Loucy (cell line): ENCODE data around the gene RASA1.

Experiments
- H2AFZ ChIP-seq: fragments of 200-600 bp; sonication (generic); 2 replicates; pipeline ENCODE4 v1.6.0; 2016; ENCODE audit warnings: antibody characterized with exemption, mild to moderate bottlenecking, low read length, moderate library complexity
- H3F3A ChIP-seq: fragments of 200-600 bp; 2 replicates; pipeline ENCODE4 v1.6.0; 2016; ENCODE audit warnings: antibody characterized with exemption, low read depth, mild to moderate bottlenecking
- H3K27me3 ChIP-seq: fragments of 200-600 bp; sonication (generic); 2 replicates; pipeline ENCODE4 v1.6.1; 2014; ENCODE audit warnings: low read length, mild to moderate bottlenecking; ENCODE audit not compliant: insufficient read depth, poor library complexity, severe bottlenecking
- H3K36me3 ChIP-seq: fragments of 200-600 bp; sonication (generic); 2 replicates; pipeline ENCODE4 v1.6.1; 2016; ENCODE audit warnings: low read length; ENCODE audit not compliant: insufficient read depth
- H3K4me1 ChIP-seq: fragments of 200-600 bp; sonication (generic); 2 replicates; pipeline ENCODE4 v1.5.1; 2014; ENCODE audit warnings: low read length, mild to moderate bottlenecking; ENCODE audit not compliant: insufficient read depth, poor library complexity, severe bottlenecking
- H3K4me2 ChIP-seq: fragments of 200-600 bp; sonication (generic); 2 replicates; pipeline ENCODE4 v1.6.0; 2014; ENCODE audit warnings: antibody characterized with exemption, low read length, low read depth, mild to moderate bottlenecking; ENCODE audit not compliant: poor library complexity, severe bottlenecking
- H3K4me3 ChIP-seq: fragments of 200-600 bp; sonication (generic); 2 replicates; pipeline ENCODE4 v1.5.1; 2014; ENCODE audit warnings: low read length, mild to moderate bottlenecking, mixed read lengths; ENCODE audit not compliant: poor library complexity, severe bottlenecking
- H3K79me2 ChIP-seq: fragments of 200-600 bp; sonication (generic); 2 replicates; pipeline ENCODE4 v1.6.1; 2014; ENCODE audit warnings: low read length; ENCODE audit not compliant: insufficient read depth
- H3K9ac ChIP-seq: fragments of 200-600 bp; sonication (generic); 2 replicates; pipeline ENCODE4 v1.6.0; 2014; ENCODE audit warnings: mild to moderate bottlenecking, low read depth, low read length, moderate library complexity; ENCODE audit not compliant: poor library complexity, severe bottlenecking
- H3K9me2 ChIP-seq: fragments of 200-600 bp; sonication (generic); replicated peaks from 2 replicates; pipeline ENCODE4 v1.6.1; 2016; ENCODE audit warnings: low read depth, low read length, mixed read lengths
- H3K9me3 ChIP-seq: fragments of 200-600 bp; sonication (generic); 2 replicates; pipeline ENCODE4 v1.6.1; 2014; ENCODE audit warnings: mild to moderate bottlenecking, antibody characterized with exemption, low read length, low read depth; ENCODE audit not compliant: insufficient read depth
- H4K20me1 ChIP-seq: fragments of 200-600 bp; sonication (generic); 2 replicates; pipeline ENCODE4 v1.6.0; 2014; ENCODE audit warnings: antibody characterized with exemption, low read length, mild to moderate bottlenecking; ENCODE audit not compliant: insufficient read depth, poor library complexity, severe bottlenecking
- EZH2phosphoT487 ChIP-seq: fragments of 200-600 bp; IDR thresholded peaks from 2 replicates; pipeline ENCODE4 v1.6.1; 2018; ENCODE audit warnings: antibody characterized with exemption, mild to moderate bottlenecking, moderate library complexity, borderline replicate concordance
- TF ChIP-seq, protein P1 (sequence below): fragments of 200-600 bp; sonication (generic); conservative IDR thresholded peaks from 2 replicates; pipeline ENCODE4 v1.5.1; 2014; ENCODE audit warnings: mild to moderate bottlenecking, antibody characterized with exemption, low read length

RASA1 gene

GRCh38 chr5:87403899-87404298 is 136.2 kb downstream of the RASA1 start:
- H3K4me3 ChIP-seq, result no peak overlapping the region
- H3K9me3 ChIP-seq, result no peaks in the 10 kb centered on the region
- TF ChIP-seq, protein P1, sequence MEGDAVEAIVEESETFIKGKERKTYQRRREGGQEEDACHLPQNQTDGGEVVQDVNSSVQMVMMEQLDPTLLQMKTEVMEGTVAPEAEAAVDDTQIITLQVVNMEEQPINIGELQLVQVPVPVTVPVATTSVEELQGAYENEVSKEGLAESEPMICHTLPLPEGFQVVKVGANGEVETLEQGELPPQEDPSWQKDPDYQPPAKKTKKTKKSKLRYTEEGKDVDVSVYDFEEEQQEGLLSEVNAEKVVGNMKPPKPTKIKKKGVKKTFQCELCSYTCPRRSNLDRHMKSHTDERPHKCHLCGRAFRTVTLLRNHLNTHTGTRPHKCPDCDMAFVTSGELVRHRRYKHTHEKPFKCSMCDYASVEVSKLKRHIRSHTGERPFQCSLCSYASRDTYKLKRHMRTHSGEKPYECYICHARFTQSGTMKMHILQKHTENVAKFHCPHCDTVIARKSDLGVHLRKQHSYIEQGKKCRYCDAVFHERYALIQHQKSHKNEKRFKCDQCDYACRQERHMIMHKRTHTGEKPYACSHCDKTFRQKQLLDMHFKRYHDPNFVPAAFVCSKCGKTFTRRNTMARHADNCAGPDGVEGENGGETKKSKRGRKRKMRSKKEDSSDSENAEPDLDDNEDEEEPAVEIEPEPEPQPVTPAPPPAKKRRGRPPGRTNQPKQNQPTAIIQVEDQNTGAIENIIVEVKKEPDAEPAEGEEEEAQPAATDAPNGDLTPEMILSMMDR, result no peak
- TF ChIP-seq EZH2phosphoT487, result no peak
- H3K36me3 ChIP-seq, result peaks cover 86% of the 10 kb centered on the region; the same call in 1 of the 2 replicates
- H3K4me2 ChIP-seq, result no peak overlapping the region
- H3K9ac ChIP-seq, result no peak overlapping the region
- peaks cover 33% of the 10 kb centered on the region for H3K4me1 ChIP-seq
- H3F3A ChIP-seq, result no peaks in the 10 kb centered on the region
- no peaks in the 10 kb centered on the region for H3K27me3 ChIP-seq
- peaks cover 40% of the 10 kb centered on the region for H3K79me2 ChIP-seq
- no peak overlapping the region for H2AFZ ChIP-seq
- H4K20me1 ChIP-seq, result peaks cover 47% of the 10 kb centered on the region
- H3K9me2 ChIP-seq, result no peaks in the 10 kb centered on the region

- no peaks in the 10 kb centered on the region for H3F3A ChIP-seq
- H3K79me2 ChIP-seq, result peaks cover 44% of the 10 kb centered on the region
- peaks cover 36% of the 10 kb centered on the region for H3K4me1 ChIP-seq
- H3K9me2 ChIP-seq, result no peaks in the 10 kb centered on the region
- H3K4me2 ChIP-seq, result peak overlapping the region; percentile 77
- no peak for TF ChIP-seq EZH2phosphoT487
- TF ChIP-seq, protein P1, result no peak
- H2AFZ ChIP-seq, result no peak overlapping the region
- H4K20me1 ChIP-seq, result peaks cover 51% of the 10 kb centered on the region
- no peak overlapping the region for H3K4me3 ChIP-seq
- no peak overlapping the region for H3K9ac ChIP-seq
- H3K27me3 ChIP-seq, result no peaks in the 10 kb centered on the region
- H3K36me3 ChIP-seq, result peaks cover 84% of the 10 kb centered on the region; the same call in 1 of the 2 replicates
- no peaks in the 10 kb centered on the region for H3K9me3 ChIP-seq
These were observed 136.7 kb downstream of the RASA1 start for GRCh38 chr5:87404359-87404758.

GRCh38 chr5:87405472-87406155 is 137.9 kb downstream of the RASA1 start:
- no peaks in the 10 kb centered on the region for H3K27me3 ChIP-seq
- no peak for TF ChIP-seq EZH2phosphoT487
- TF ChIP-seq, protein P1, result no peak
- H3F3A ChIP-seq, result no peaks in the 10 kb centered on the region
- peaks cover 78% of the 10 kb centered on the region; the same call in 1 of the 2 replicates for H3K36me3 ChIP-seq
- H3K4me3 ChIP-seq, result no peak overlapping the region
- no peak overlapping the region for H2AFZ ChIP-seq
- H3K4me1 ChIP-seq, result peaks cover 37% of the 10 kb centered on the region
- H4K20me1 ChIP-seq, result peaks cover 55% of the 10 kb centered on the region
- no peaks in the 10 kb centered on the region for H3K9me3 ChIP-seq
- H3K79me2 ChIP-seq, result peaks cover 56% of the 10 kb centered on the region
- H3K4me2 ChIP-seq, result peak overlapping the region; percentile 77
- no peak overlapping the region for H3K9ac ChIP-seq
- no peaks in the 10 kb centered on the region for H3K9me2 ChIP-seq
